SH-SY5Y (cell line): ENCODE measurements around the gene EXOSC2.

ENCODE experiments used
- GATA2 ChIP-seq: IDR thresholded peaks from 2 replicates; pipeline ENCODE4 v1.6.1; 2011; ENCODE audit warnings: mild to moderate bottlenecking, low read depth, low read length
- GATA3 ChIP-seq: IDR thresholded peaks from 2 replicates; pipeline ENCODE4 v1.6.1; 2011; ENCODE audit warnings: low read depth, mild to moderate bottlenecking, low read length, moderate library complexity

Gene EXOSC2

GRCh38 chr9:130701059-130702022, 7.8 kb downstream of the EXOSC2 start:
- TF ChIP-seq GATA2 (no peak), GATA3 (no peak)

GRCh38 chr9:130703501-130703900, 9.9 kb downstream of the EXOSC2 start:
- TF ChIP-seq GATA2: no peak

GRCh38 chr9:130707225-130707976, 13.8 kb downstream of the EXOSC2 start:
- TF ChIP-seq GATA3 (no peak), GATA2 (0 out of 2 replicates have a peak, but pooled peaks have one; percentile 7)

DNA sequence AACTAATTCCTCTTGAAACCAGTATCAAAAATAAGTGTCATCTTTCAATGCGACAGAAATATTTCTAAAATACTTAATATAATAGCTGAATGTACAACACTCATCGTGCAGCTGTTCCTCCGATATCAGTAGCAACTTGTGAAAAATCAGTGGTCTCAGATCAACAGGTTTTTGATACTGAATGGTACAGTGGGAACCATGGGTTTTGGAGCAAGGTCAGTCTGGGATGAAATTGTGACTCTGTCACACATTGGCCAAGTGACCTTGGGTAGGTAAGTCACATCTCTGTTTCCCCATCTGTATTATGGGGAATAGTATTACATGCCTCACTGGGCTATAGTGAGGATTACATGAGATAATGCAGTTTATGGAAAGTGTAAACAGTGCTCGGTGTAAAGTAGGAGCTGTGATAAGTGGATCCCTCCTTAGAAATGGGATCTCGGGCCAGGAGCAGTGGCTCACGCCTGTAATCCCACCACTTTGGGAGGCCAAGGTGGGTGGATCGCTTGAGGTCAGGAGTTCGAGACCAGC, 17.3 kb downstream of the EXOSC2 start:
- TF ChIP-seq GATA3: no peak
- TF ChIP-seq GATA2: no peak

GRCh38 chr9:130711469-130711868, 17.9 kb downstream of the EXOSC2 start:
- TF ChIP-seq GATA3 (no peak), GATA2 (no peak)

- no peak for TF ChIP-seq GATA3
- TF ChIP-seq GATA2: no peak
These were observed 19.1 kb downstream of the EXOSC2 start for GRCh38 chr9:130712564-130713285.

GRCh38 chr9:130713286-130713960, 19.8 kb downstream of the EXOSC2 start:
- no peak for TF ChIP-seq GATA2
- TF ChIP-seq GATA3: no peak

DNA sequence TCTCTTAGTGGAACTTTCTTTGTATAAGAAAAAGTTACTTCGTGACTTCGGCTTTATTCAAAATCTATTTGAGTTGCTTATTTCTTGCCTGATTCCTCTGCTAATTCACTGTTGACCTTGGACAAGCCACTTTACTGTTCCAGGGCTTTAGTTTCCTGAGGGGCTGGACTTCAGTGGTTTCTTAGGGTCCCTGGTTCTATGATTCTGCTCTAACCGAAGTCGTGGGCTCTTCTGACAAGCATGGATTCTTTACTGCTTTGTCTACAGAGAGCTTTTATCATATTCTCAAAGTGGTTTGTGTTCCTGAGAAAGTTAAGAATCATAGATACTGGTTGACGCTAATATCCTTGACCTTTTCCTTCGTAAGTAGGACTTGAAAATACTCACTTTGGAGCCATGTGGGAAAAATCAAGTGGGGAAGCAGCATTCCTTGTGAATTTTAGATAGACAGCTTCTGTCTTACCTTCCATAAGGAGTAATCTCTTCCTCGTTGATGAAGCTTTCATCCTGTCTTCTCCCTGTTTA, 21.1 kb downstream of the EXOSC2 start:
- TF ChIP-seq GATA3 (no peak), GATA2 (no peak)

DNA sequence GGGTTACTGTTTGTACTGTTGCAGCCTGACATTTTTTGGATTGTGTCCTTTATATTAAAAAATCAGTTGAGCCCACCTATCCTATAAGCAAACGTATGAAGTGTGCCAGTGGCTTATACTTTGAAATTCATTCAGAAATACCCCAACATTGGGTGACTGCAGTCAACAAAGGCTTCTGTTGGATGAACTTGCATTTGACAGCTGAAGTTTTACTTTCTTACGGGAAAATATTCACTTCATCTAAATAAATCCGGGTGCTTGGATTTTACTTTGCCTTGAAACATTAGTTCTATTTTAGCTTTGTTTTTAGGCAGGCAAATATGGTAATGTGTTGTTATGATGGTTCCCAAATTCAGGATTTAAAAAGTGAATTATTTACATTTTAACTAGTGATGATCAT, 21.7 kb downstream of the EXOSC2 start:
- TF ChIP-seq GATA2 (no peak), GATA3 (no peak)

DNA sequence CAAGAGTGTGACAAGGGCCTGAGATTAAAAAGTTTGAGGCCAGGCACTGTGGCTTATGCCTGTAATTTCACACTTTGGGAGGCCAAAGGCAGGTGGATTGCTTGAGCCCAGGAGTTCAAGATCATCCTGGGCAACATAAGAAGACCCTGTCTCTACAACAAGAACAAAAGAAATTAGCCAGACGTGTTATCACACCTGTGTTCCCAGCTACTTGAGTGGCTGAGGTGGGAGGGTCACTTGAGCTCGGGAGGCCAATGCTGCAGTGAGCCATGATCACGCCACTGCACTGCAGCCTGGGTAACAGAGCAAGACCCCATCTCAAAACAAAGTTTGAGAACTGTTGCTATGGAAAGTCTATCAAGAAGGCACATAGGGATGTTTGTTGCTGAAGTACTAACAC, 25.0 kb downstream of the EXOSC2 start:
- TF ChIP-seq GATA2 (no peak), GATA3 (no peak)

- TF ChIP-seq GATA2: no peak
- TF ChIP-seq GATA3: no peak
These were observed 27.2 kb downstream of the EXOSC2 start for GRCh38 chr9:130720762-130721161.

GRCh38 chr9:130728721-130729120, 35.1 kb downstream of the EXOSC2 start:
- TF ChIP-seq GATA3 (no peak), GATA2 (no peak)

GRCh38 chr9:130729145-130729544, 35.6 kb downstream of the EXOSC2 start:
- TF ChIP-seq GATA3 (no peak), GATA2 (no peak)

GRCh38 chr9:130731355-130731754, 37.8 kb downstream of the EXOSC2 start:
- TF ChIP-seq GATA2: no peak
- TF ChIP-seq GATA3: no peak
